NOMO-1 (cell line): ENCODE results near the gene ADAMTS8.

Source experiments
- DNase-seq, 2 experiments: peaks; one replicate each; lab custom pipeline; 2025; ENCODE audit not compliant: unreplicated experiment in 2 of 2; lab: John Stamatoyannopoulos, UW

The ADAMTS8 gene

GRCh38 chr11:130462101-130462885 is 33.9 kb upstream of the ADAMTS8 start:
- no peak for DNase-seq

- DNase-seq = no peak
These were observed 31.1 kb upstream of the ADAMTS8 start for GRCh38 chr11:130459521-130459920.

- no peak for DNase-seq
These were observed 30.0 kb upstream of the ADAMTS8 start for GRCh38 chr11:130458410-130458729.

- DNase-seq = no peak
These were observed 29.4 kb upstream of the ADAMTS8 start for GRCh38 chr11:130457623-130458409.

GRCh38 chr11:130456286-130456685 is 27.9 kb upstream of the ADAMTS8 start:
- DNase-seq = no peak

GRCh38 chr11:130455483-130456127 is 27.2 kb upstream of the ADAMTS8 start:
- no peak for DNase-seq

- DNase-seq = no peak
These were observed 26.3 kb upstream of the ADAMTS8 start for GRCh38 chr11:130454491-130455252.

- DNase-seq = no peak
These were observed 24.5 kb upstream of the ADAMTS8 start for GRCh38 chr11:130452940-130453339.

- no peak for DNase-seq
These were observed 23.8 kb upstream of the ADAMTS8 start for GRCh38 chr11:130452176-130452575.

- DNase-seq = no peak
These were observed 23.0 kb upstream of the ADAMTS8 start for GRCh38 chr11:130451231-130452019.

GRCh38 chr11:130449996-130450769 is 21.8 kb upstream of the ADAMTS8 start:
- no peak for DNase-seq

- DNase-seq = no peak
These were observed 21.0 kb upstream of the ADAMTS8 start for GRCh38 chr11:130449310-130449990.

- DNase-seq = peak; percentile 53 to 60
These were observed 20.3 kb upstream of the ADAMTS8 start, which contains the start of gene ADAMTS15 for GRCh38 chr11:130448416-130449309. Gene ADAMTS15 (plus strand): TSS chr11:130448645. CDS start chr11:130448974, 329 bp downstream.

GRCh38 chr11:130448039-130448415 is 19.6 kb upstream of the ADAMTS8 start:
- DNase-seq = no peak

- DNase-seq = no peak
These were observed 17.4 kb upstream of the ADAMTS8 start for GRCh38 chr11:130445788-130446187.

GRCh38 chr11:130442737-130443136 is 14.3 kb upstream of the ADAMTS8 start:
- DNase-seq = no peak

GRCh38 chr11:130441719-130442118 is 13.3 kb upstream of the ADAMTS8 start:
- DNase-seq = no peak

- DNase-seq = no peak
These were observed 11.5 kb upstream of the ADAMTS8 start for GRCh38 chr11:130439876-130440275.
